Choroid plexus epithelial cell (primary cell): ENCODE data around the gene SAE1.

ENCODE experiments used
- DNase-seq: peaks from one replicate; pipeline ENCODE4 v3.0.0-alpha.2; 2010; ENCODE audit warnings: low read depth
- H3K4me3 ChIP-seq: 2 replicates; pipeline ENCODE4 v1.5.1; 2011; ENCODE audit warnings: low read depth, mild to moderate bottlenecking, control low read depth, low read length, moderate library complexity
- TF ChIP-seq, protein P1 (sequence below): conservative IDR thresholded peaks from 2 replicates; pipeline ENCODE4 v1.5.1; 2011; ENCODE audit warnings: low read depth, mild to moderate bottlenecking, control low read depth, inconsistent platforms, low read length, moderate library complexity

The SAE1 gene

DNA sequence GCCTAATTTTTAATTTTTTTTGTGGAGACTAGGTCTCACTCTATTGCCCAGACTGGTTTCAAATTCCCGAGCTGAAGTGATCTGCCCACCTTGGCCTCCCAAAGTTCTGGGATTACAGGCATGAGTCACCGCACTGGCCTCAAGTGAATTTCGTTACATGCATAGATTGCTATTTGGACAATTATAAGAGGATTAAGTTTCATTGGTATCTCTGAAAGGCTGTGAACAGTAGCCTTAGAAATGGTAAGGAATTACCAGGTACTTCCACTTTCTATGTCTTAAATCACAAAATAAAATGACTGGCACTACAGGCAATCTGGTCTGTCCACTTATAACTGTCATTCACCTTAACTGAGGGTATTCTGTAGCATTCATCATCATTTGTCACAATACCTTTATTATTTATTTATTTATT lies 122.8 kb downstream of the SAE1 start:
- peak; percentile 89 for DNase-seq
- no peak overlapping the region for H3K4me3 ChIP-seq
- TF ChIP-seq, protein P1, sequence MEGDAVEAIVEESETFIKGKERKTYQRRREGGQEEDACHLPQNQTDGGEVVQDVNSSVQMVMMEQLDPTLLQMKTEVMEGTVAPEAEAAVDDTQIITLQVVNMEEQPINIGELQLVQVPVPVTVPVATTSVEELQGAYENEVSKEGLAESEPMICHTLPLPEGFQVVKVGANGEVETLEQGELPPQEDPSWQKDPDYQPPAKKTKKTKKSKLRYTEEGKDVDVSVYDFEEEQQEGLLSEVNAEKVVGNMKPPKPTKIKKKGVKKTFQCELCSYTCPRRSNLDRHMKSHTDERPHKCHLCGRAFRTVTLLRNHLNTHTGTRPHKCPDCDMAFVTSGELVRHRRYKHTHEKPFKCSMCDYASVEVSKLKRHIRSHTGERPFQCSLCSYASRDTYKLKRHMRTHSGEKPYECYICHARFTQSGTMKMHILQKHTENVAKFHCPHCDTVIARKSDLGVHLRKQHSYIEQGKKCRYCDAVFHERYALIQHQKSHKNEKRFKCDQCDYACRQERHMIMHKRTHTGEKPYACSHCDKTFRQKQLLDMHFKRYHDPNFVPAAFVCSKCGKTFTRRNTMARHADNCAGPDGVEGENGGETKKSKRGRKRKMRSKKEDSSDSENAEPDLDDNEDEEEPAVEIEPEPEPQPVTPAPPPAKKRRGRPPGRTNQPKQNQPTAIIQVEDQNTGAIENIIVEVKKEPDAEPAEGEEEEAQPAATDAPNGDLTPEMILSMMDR: no peak

DNA sequence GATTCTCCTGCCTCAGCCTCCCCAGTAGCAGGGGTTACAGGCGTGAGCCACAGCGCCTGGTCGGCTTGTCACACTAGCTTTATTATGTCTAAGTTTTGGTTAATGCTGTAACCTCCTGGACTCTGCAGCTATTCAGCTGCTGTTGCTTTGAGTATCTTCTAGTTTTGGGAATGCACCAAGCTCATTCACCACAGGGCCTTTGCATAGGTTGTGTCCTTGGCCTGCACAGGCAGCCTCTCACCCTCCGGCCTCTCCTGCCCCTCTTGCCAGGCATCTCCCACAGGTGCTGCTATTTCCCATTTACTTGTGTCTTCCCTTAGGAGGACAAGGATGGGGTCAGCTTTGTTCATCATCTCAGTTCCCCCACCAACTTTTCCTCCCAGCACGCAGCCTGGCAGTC lies 123.3 kb downstream of the SAE1 start:
- no peak for DNase-seq
- no peak overlapping the region for H3K4me3 ChIP-seq
- TF ChIP-seq, protein P1: no peak

DNA sequence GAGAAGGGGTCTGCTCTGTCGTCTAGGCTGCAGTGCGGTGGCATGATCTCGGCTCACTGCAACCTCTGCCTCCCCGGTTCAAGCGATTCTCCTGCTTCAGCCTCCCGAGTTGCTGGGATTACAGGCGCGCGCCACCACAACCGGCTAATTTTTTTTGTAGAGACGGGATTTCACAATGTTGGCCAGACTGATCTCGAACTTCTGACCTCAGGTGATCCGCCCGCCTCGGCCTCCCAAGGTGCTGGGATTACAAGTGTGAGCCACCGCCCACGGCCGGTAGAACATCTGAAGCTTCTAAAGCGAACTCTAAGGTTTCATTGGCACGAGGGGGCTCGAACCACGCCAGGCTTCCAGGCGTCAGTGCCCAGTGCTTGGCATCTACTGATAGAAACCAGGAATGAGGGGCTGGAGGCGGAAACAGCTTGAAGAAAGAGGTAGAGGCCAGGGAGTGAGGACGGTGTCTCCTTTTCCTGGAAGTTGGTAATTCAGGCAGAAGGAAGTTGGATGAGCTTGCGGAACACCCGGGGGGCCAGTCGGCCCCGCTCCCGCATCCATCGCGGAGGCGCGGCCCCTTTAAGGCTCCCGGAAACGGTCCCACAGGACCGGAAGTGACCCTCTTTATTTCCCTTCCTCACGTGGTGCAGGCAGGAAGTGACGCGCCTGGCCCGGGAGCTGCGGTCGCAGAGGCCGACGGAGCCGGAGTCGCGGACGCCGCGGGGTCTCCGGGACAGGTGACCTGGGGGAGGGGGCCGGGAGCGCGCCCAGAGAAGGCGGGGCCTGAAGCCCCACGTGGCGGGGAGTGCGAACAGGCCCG lies 125.5 kb downstream of the SAE1 start, which contains the start of gene CCDC9:
Gene CCDC9, plus strand, starts transcription at position 647 of the 814 bp plus-strand sequence. CDS start 1,876 bp downstream, outside the sequence.
- peak within 1 kb of the TSS; percentile 73 for H3K4me3 ChIP-seq
- TF ChIP-seq, protein P1: no peak
- DNase-seq: peak; percentile 97

- peak; percentile 100 for DNase-seq
- TF ChIP-seq, protein P1: no peak
- peak overlapping the region; percentile 73 for H3K4me3 ChIP-seq
These were observed 126.2 kb downstream of the SAE1 start for GRCh38 chr19:47256693-47257410.

DNA sequence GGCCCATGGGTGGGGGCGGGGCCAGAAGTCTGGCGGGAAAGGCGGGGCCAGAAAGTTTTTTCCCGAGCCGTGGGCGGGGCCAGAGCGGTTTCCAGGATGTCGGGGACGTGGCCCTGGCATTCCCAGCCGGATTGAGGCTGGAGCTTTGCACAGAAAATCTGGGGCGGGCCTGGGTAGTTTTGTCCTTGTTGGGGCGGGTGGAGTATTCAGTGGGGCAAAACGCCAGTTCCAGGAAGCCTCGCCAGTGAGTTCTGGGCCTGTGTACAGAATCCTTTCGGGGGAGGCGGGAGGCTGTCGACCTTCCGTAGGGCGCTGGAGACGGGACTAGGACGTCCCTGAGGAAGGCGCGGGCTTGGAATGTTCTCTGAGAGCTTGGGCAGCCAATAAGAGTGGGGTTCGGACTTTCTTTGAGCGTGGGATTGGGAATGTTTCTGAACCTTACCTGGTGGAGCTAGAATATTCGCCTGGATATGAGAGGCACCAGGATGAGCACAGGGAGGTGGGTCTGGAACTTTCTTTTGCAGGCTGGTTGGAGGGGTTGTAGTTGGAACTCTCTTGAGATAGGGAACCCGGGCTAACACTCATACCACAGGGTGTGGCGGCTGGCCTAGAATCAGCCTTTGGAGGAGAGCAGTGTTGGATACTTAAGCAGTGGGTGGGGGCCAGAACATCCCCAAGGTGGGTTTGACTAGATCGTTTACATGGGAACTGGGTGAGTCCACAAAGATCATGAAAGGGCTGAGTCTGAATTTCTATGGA lies 127.0 kb downstream of the SAE1 start:
- DNase-seq: no peak
- H3K4me3 ChIP-seq: peak overlapping the region; percentile 67
- TF ChIP-seq, protein P1: no peak

GRCh38 chr19:47258434-47258833 lies 127.8 kb downstream of the SAE1 start:
- DNase-seq: no peak
- TF ChIP-seq, protein P1: no peak
- peak overlapping the region; percentile 67 for H3K4me3 ChIP-seq
